Measurements from ENCODE around the gene RPL7A.

DNA sequence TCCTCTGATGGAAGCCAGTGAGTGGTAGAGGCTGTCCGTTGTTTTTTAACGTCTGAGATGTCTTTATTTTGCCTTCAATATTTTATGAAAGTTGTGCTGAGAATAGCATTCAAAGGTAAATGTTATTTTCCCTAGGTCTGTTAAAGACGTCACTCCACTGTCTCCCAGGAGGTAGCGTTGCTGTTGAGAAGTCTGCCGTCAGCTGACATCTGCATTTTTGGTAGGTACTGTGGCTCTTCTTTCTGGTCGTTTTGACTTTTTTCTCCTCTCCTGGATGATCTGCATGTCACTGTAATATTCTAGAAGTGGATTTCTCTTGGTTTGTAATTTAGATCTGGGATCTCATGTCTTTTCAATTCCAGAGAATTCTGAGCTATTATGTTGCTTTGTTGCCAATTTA, 38.4 kb upstream of the RPL7A start:
- TF ChIP-seq, protein P1, sequence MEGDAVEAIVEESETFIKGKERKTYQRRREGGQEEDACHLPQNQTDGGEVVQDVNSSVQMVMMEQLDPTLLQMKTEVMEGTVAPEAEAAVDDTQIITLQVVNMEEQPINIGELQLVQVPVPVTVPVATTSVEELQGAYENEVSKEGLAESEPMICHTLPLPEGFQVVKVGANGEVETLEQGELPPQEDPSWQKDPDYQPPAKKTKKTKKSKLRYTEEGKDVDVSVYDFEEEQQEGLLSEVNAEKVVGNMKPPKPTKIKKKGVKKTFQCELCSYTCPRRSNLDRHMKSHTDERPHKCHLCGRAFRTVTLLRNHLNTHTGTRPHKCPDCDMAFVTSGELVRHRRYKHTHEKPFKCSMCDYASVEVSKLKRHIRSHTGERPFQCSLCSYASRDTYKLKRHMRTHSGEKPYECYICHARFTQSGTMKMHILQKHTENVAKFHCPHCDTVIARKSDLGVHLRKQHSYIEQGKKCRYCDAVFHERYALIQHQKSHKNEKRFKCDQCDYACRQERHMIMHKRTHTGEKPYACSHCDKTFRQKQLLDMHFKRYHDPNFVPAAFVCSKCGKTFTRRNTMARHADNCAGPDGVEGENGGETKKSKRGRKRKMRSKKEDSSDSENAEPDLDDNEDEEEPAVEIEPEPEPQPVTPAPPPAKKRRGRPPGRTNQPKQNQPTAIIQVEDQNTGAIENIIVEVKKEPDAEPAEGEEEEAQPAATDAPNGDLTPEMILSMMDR (IDR thresholded peaks at IDR 0.05) = no peak
- no peak for TF ChIP-seq POLR2A (IDR thresholded peaks at IDR 0.05)
- no peak for TF ChIP-seq EP300 (IDR thresholded peaks at IDR 0.05)
